GM18951 (cell line): ENCODE results near the gene SMIM36.
"Not testable (repeated sequence)": the region's sequence is repeated elsewhere in the genome, so short reads cannot be mapped to it uniquely, and the experiment has no call there.

Source experiments
- POLR2A ChIP-seq: IDR thresholded peaks from 4 replicates; pipeline ENCODE4 v1.6.1; 2011; ENCODE audit warnings: mild to moderate bottlenecking; ENCODE audit not compliant: insufficient read length, insufficient read depth; ENCODE audit errors: extremely low read depth
- in situ Hi-C: fragments of 300-500 bp; cut with MboI; formaldehyde crosslinking; loops from one replicate; pipeline ENCODE4 v1.12.0; 2022; ENCODE audit warnings: low sequenced_read_pairs, mixed read lengths, inconsistent platforms; ENCODE audit not compliant: unreplicated experiment

SMIM36 gene

DNA sequence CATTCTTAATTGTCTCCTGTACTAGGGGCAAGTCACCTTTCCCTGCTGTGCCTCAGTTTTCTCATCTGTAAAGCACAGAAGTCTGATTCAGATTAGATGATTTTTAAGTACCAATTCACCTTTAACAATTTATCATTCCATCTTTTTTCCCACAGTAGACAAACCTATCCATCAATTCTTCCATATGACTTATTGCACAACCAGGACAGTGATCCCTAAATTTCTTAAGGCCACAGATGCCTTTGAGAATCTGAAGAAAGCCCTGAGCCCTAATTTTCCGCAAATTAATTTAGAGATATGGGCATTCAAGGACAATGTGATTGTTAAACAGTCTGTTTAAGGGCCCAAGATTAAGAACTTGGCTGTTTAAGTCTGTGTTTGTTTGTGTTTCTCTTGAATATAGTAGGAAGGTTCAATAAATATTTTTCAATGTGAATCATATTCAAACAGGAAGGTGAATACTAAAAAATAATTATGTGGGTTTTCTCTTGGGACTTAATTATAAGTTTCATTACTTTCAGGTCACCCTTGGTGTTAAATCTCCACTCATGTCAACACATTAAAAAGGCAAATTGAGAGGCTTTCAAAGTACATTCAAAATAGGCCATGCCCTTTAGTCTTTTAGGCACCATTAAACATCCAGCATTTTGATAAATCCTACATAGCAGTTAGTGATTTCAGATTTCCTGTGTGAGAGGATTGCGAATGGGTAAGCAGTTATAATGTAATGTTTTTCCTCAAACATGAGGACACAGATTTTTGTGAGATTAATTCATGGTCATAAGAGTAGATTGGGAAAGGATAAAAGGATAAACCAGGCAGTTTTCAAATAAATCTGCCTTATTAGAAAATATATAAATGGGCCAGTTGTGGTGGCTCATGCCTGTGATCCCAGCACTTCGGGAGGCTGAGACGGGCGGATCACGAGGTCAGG is 54.7 kb downstream of the SMIM36 start:
- TF ChIP-seq POLR2A, result no peak
- in situ Hi-C loops, result no loop called here

GRCh38 chr17:55454906-55455474 is 56.3 kb downstream of the SMIM36 start:
- in situ Hi-C loops, result no loop called here
- TF ChIP-seq POLR2A, result no peak

DNA sequence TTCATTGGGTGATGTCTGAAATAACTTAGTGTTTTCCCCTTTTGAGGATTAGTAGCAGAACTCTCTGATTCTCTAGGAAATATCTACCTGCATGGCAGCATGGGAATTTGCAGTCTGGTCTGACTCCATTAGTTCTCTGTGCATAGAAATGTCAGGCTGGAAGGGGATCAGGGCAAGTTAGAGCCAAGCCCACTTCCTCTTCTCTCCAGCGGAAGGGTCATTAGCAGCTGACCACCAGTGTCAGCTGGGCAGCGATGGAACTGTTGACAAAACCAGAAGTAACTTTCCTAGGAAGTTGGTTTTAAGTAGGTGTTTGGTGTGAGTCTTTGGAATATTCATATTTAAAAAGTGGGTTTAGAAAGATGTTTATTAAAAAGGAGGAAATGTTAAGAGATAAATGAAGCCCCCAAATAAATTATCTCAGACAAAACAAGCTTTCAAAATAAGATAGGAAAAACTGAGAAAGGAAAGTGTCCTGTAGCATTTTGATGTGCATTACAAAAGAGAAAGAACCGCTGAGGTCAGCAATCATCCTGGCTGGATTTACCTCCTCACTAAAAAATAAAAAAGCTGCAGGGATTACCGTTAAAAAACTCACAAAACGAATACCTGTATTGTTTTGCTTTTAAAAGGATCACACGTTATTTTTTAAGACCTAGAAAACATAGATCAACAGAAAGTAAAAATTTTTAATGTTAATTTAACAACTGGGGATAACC is 57.3 kb downstream of the SMIM36 start:
- in situ Hi-C loops, result no loop called here
- no peak for TF ChIP-seq POLR2A

DNA sequence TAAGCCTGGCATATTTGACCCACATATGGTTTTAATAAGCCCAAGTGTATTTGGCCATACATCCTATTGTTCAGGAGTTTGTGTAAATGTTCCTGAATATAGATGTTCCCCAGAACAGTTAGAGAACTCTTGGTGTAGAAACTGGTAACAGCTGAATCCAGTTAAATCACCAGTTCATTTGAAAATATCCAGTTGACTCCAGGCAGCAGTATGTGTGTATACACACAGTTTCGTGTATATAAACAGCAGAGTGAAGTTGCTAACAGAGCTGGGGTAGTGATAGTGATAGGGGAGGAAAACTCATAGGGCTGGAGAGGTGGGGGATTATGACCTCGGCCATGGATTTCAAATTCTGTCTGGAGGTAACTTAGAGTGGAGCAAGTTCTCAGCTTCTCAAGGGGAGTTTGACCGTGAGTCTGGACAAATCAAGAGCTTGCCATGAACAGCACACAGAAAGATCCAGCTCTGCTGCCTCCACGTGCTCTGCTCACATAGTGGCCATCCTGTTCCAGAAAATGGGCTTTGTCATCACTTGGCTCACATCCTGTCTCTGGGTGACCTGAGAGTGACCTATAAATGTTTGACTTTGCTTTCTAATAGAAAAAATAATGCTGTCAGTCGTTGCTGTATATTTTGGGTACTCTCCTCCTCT is 59.0 kb downstream of the SMIM36 start:
- in situ Hi-C loops, result no loop called here
- no peak for TF ChIP-seq POLR2A

GRCh38 chr17:55451758-55452138 is 59.5 kb downstream of the SMIM36 start:
- in situ Hi-C loops, result no loop called here
- no peak for TF ChIP-seq POLR2A

GRCh38 chr17:55451203-55451641 is 60.0 kb downstream of the SMIM36 start:
- in situ Hi-C loops, result no loop called here
- no peak for TF ChIP-seq POLR2A

DNA sequence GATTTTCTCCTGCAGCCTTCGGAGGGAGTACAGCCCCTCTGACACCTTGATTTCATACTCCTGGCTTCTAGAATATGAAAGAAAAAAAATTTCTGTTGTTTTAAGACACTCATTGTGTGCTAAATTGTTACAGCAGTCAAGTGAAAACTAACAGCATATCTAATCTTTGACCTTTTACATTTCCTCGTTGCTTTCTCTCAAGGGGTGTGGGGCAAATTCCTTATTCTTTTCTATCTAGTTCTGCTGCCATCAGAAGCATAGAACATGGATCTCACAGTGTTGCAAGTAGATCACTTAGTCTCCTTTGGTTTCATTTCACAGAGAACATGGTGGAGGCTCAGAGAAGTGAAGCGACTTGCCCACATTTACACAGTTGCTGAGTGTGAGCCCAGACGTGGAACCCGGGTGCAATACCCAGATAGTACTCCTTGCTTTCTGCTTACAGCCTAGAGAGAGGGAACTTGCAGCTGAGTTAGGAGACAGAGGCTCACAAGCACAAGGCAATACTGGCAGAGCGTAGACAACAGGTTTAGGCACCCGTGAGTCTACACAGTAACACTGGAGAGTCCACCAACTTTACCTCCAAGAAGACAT is 60.9 kb downstream of the SMIM36 start:
- no peak for TF ChIP-seq POLR2A
- in situ Hi-C loops, result no loop called here

- in situ Hi-C loops, result no loop called here
- TF ChIP-seq POLR2A, result no peak
Measured at GRCh38 chr17:55448681-55449080, 62.6 kb downstream of the SMIM36 start.

- in situ Hi-C loops, result no loop called here
- TF ChIP-seq POLR2A, result no peak
Measured at GRCh38 chr17:55446581-55447205, 64.6 kb downstream of the SMIM36 start.

GRCh38 chr17:55446004-55446403 is 65.2 kb downstream of the SMIM36 start:
- in situ Hi-C loops, result not testable (repeated sequence)

DNA sequence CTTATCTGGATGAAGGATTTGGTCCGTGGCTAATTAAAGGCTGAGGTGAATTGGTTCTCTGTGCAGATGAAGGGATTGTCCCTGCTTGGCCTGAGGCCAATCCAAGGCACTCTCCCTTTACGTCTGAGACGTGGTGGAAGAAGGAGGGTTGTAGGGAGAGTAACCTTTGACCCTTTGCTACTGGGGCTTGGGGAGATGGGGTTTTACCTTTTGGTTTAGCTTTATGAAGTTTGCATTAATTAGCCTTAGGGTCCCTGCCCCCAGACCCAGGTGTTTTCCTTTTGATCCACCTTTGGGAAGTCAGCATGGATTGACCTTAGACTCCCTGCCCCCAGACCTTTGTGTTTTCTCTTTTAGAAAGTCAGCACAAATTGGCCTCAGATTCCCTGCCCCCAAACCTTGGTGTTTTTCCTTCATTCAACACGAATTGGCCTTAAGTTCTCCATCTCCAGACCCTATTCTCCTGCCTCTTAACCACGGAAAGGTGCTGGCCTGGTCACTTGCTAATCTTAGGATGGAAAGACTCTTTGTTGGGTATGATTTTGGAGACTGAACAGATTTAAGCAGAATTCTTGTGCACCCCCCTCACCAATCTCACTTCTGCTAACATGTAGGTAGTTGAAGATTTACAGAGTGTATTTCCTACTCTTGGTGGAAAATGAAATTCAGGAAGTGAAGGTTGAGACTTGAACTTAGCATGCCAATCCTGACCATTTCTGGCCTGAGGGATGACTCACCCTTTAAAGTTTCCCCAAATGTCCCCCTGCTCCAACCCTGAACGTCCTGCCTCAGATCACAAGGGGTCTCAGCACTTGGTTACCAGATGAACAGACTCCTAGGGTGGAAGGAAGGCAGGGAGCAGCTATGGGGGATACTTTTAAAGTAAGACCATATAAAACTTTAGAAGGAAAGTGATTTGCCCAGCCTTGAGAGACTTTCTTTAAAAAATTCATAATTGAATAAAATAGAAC is 66.5 kb downstream of the SMIM36 start:
- in situ Hi-C loops, result no loop called here
- TF ChIP-seq POLR2A, result peak; percentile 19
